ENCODE results near the gene TENM3. TPM values are rescaled to one million over a fixed set of nuclear protein-coding genes. Genes with fewer than 3 reads are reported as not detected.

TENM3 gene
- total RNA-seq, 4 donors from 2014 or later: 29.8 to 58.5 (median 35.9) TPM

- TF ChIP-seq CTCF (IDR thresholded peaks at IDR 0.05; ENCODE audit: low read depth): no peak
These were observed 356.9 kb downstream of the TENM3 start for GRCh38 chr4:182600093-182600492.

- no peak for TF ChIP-seq CTCF (IDR thresholded peaks at IDR 0.05; ENCODE audit: low read depth)
These were observed 357.7 kb downstream of the TENM3 start for GRCh38 chr4:182600856-182601255.

GRCh38 chr4:182604161-182604622, 361.0 kb downstream of the TENM3 start:
- no peak for TF ChIP-seq CTCF (IDR thresholded peaks at IDR 0.05; ENCODE audit: low read depth)

GRCh38 chr4:182604953-182605352, 361.8 kb downstream of the TENM3 start:
- no peak for TF ChIP-seq CTCF (IDR thresholded peaks at IDR 0.05; ENCODE audit: low read depth)

- no peak for TF ChIP-seq CTCF (IDR thresholded peaks at IDR 0.05; ENCODE audit: low read depth)
These were observed 365.3 kb downstream of the TENM3 start for GRCh38 chr4:182608525-182608924.

- TF ChIP-seq CTCF (IDR thresholded peaks at IDR 0.05; ENCODE audit: low read depth): no peak
These were observed 373.3 kb downstream of the TENM3 start for GRCh38 chr4:182616476-182616875.

GRCh38 chr4:182619660-182620059, 376.5 kb downstream of the TENM3 start:
- no peak for TF ChIP-seq CTCF (IDR thresholded peaks at IDR 0.05; ENCODE audit: low read depth)
